ENCODE data around the gene DMRT1.
"Not testable (repeated sequence)": the region's sequence is repeated elsewhere in the genome, so short reads cannot be mapped to it uniquely, and the experiment has no call there.

Gene DMRT1

GRCh38 chr9:981491-981898 is 140.0 kb downstream of the DMRT1 start:
- FAIRE-seq (no peak), DNase-seq (ENCODE audit: extremely low spot score, insufficient read length, low read depth) (no peak)

- FAIRE-seq = no peak
- no peak for DNase-seq (ENCODE audit: extremely low spot score, insufficient read length, low read depth)
Measured at GRCh38 chr9:982394-983230, 141.1 kb downstream of the DMRT1 start.

- DNase-seq (ENCODE audit: extremely low spot score, insufficient read length, low read depth) = no peak
- FAIRE-seq = peak; percentile 5
Measured at GRCh38 chr9:994005-994404, 152.5 kb downstream of the DMRT1 start.

- FAIRE-seq (no peak), DNase-seq (ENCODE audit: extremely low spot score, insufficient read length, low read depth) (no peak)
Measured at GRCh38 chr9:995192-995591, 153.7 kb downstream of the DMRT1 start.

- no peak for DNase-seq (ENCODE audit: extremely low spot score, insufficient read length, low read depth)
- FAIRE-seq = no peak
Measured at GRCh38 chr9:995781-996180, 154.3 kb downstream of the DMRT1 start.

- not testable (repeated sequence) for DNase-seq (ENCODE audit: extremely low spot score, insufficient read length, low read depth); FAIRE-seq
Measured at GRCh38 chr9:998299-999110, 157.0 kb downstream of the DMRT1 start.

GRCh38 chr9:1001838-1002237 is 160.3 kb downstream of the DMRT1 start:
- DNase-seq (ENCODE audit: extremely low spot score, insufficient read length, low read depth) (no peak), FAIRE-seq (no peak)

GRCh38 chr9:1002678-1003077 is 161.2 kb downstream of the DMRT1 start:
- FAIRE-seq (no peak), DNase-seq (ENCODE audit: extremely low spot score, insufficient read length, low read depth) (no peak)

GRCh38 chr9:1005043-1005667 is 163.7 kb downstream of the DMRT1 start:
- FAIRE-seq (peak; percentile 80), DNase-seq (ENCODE audit: extremely low spot score, insufficient read length, low read depth) (no peak)

- no peak for DNase-seq (ENCODE audit: extremely low spot score, insufficient read length, low read depth)
Measured at GRCh38 chr9:1007312-1007711, 165.8 kb downstream of the DMRT1 start.

GRCh38 chr9:1008216-1008615 is 166.7 kb downstream of the DMRT1 start:
- FAIRE-seq (no peak), DNase-seq (ENCODE audit: extremely low spot score, insufficient read length, low read depth) (no peak)

More at GRCh38 chr9:1007312-1007711, 165.8 kb downstream of the DMRT1 start:
- no peak for FAIRE-seq

- FAIRE-seq = peak; percentile 85
- peak; percentile 48 for DNase-seq (ENCODE audit: extremely low spot score, insufficient read length, low read depth)
Measured at GRCh38 chr9:1009101-1009707, 167.7 kb downstream of the DMRT1 start.

GRCh38 chr9:1013021-1013420 is 171.5 kb downstream of the DMRT1 start:
- no peak for FAIRE-seq
- DNase-seq (ENCODE audit: extremely low spot score, insufficient read length, low read depth) = no peak

- FAIRE-seq (no peak), DNase-seq (ENCODE audit: extremely low spot score, insufficient read length, low read depth) (no peak)
Measured at GRCh38 chr9:1014225-1014624, 172.7 kb downstream of the DMRT1 start.

GRCh38 chr9:1014640-1015039 is 173.1 kb downstream of the DMRT1 start:
- DNase-seq (ENCODE audit: extremely low spot score, insufficient read length, low read depth) = no peak
- no peak for FAIRE-seq

- DNase-seq (ENCODE audit: extremely low spot score, insufficient read length, low read depth) = no peak
Measured at GRCh38 chr9:1018121-1018520, 176.6 kb downstream of the DMRT1 start.

More at GRCh38 chr9:1018121-1018520, 176.6 kb downstream of the DMRT1 start:
- FAIRE-seq = no peak

All from GM18507 (cell line).